ENCODE measurements around the gene JAKMIP3. TPM values are rescaled to one million over a fixed set of nuclear protein-coding genes. Genes with fewer than 3 reads are reported as not detected.

JAKMIP3 gene
- total and polyA plus RNA-seq, 9 of the 15 experiments (the other 6 are each of a cell fraction or from before 2014, with no cell fraction given): 0.04 TPM; not detected in 8

DNA sequence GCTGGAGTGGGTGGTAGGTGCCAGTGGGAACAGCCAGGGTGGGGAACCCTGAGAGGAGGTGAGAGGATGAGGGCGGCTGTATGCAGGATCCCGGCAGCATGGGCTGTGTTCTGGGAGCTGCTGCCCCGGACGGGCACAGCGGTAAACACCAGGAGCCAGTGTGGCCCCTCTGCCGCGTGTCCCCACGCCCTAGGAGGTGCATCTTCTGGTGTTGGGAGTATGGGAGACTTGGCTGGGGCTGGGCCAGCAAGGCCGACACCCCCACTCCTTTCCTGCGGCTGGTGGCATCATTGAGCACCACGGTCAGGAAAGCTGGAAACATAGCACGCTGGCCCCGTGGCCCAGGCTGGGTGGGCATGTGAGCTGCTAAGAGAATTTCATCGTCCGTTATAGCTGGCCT lies 24.4 kb upstream of the JAKMIP3 start:
- no peak for FAIRE-seq
- Histone ChIP-seq H4K20me1 (replicated peaks; ENCODE audit: control insufficient read depth, insufficient read depth, low read length) (no peaks in the 10 kb centered on the region), H3K4me2 (ENCODE audit: insufficient read depth, low read length) (no peak overlapping the region), H3K9me1 (ENCODE audit: control insufficient read depth, insufficient read depth, low read length) (no peaks in the 10 kb centered on the region), H2AFZ (ENCODE audit: low read depth, low read length) (no peak overlapping the region), H3K36me3 (ENCODE audit: control insufficient read depth, insufficient read depth, low read length) (no peaks in the 10 kb centered on the region), H3K27me3 (ENCODE audit: control insufficient read depth in 2 of 2, insufficient read depth in 2 of 2, low read length in 2 of 2) (peaks cover 12 to 60% of the 10 kb centered on the region in 2 experiments), H3K9ac (ENCODE audit: insufficient read depth in 1 of 2, low read depth in 2 of 2, low read length in 2 of 2) (no peak overlapping the region), H3K79me2 (ENCODE audit: control insufficient read depth, insufficient read depth, low read length) (no peaks in the 10 kb centered on the region), H3K9me3 (replicated peaks; ENCODE audit: control insufficient read depth, insufficient read depth, low read depth, low read length) (no peaks in the 10 kb centered on the region), H3K4me3 (no peak overlapping the region), H3K4me1 (replicated peaks in 1 of 2; ENCODE audit: control insufficient read depth in 2 of 2, insufficient read depth in 2 of 2, low read length in 2 of 2) (peaks cover 0 to 3% of the 10 kb centered on the region in 2 experiments; a peak in 2 of 5 replicates), H3K27ac (ENCODE audit: extremely low read depth, low read depth, low read length) (no peak overlapping the region)
- in situ Hi-C loops (cut with MboI) (no loop called here), intact Hi-C loops (cut with micrococcal nuclease) (loop anchor here (10.0 kb wide), 1 partner anchor 93 kb away; no protein-coding TSS in a partner anchor)
- no peak for TF ChIP-seq TBL1XR1 (IDR thresholded peaks at IDR 0.05; ENCODE audit: low read length in 2 of 2)
- ChIA-PET POLR2A (no interaction called here), CTCF (ENCODE audit: low intra/inter-chr PET ratio) (no interaction called here)
- no peak for ATAC-seq
- BruUV-seq (replicated peaks): no TSS peak
- DNase-seq (ENCODE audit: extremely low read depth in 1 of 4, low spot score in 3 of 4): no peak
- WGBS (ENCODE audit: insufficient coverage, low coverage, missing lambda C conversion rate): under 1% methylated on average over 14 of the region's 15 CpGs

DNA sequence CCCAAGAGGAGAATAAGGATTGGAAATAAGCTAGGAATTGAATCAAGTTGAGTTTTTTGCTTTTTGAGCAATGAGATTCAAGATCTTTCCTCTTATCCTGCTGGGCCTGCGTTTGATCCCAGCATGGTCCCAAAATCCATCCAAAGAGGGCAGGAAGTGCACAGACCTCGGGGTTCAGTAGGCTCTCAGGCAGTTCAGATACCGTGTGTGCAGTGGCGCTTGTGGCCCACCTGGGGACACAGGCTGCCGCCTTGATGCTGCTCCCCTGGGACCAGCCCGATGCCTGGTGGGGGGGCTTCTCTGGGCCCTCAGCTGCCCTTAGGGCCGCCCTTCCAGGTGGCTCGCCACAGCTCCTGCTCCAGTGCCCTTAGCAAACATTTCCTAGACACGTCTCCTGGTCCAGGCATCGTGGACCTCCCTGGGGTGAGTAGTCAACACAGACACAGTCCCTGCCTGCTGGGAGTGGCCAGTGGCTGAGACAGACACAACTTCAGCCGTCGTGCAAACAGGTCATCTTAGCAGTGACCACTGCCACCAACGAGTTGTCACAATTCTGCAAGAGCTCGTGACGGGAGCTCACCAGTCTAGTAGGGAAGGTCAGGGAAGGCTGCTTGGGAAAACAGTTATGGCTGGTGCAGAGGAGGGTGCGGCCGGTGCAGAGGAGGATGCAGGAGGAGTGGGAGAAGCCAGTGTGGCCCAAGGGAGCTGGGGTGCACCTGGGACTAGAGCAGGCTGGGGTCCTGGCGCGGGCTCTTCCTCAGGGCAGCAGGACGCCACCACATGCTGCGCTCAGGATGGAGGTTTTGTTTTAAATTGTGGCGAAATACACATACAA lies 21.7 kb upstream of the JAKMIP3 start:
- H3K9ac ChIP-seq (ENCODE audit: insufficient read depth in 1 of 2, low read depth in 2 of 2, low read length in 2 of 2): no peak overlapping the region
- no peak for DNase-seq (ENCODE audit: extremely low read depth in 1 of 4, low spot score in 3 of 4)
- no peaks in the 10 kb centered on the region for H3K9me3 ChIP-seq (replicated peaks; ENCODE audit: control insufficient read depth, insufficient read depth, low read depth, low read length)
- BruUV-seq (replicated peaks): no TSS peak
- FAIRE-seq: no peak
- intact Hi-C loops (cut with micrococcal nuclease): loop anchor here (10.0 kb wide), 1 partner anchor 91 kb away; no protein-coding TSS in a partner anchor
- H2AFZ ChIP-seq (ENCODE audit: low read depth, low read length): no peak overlapping the region
- H3K4me2 ChIP-seq (ENCODE audit: insufficient read depth, low read length): no peak overlapping the region
- in situ Hi-C loops (cut with MboI): no loop called here
- no peak for ATAC-seq
- CTCF ChIA-PET (ENCODE audit: low intra/inter-chr PET ratio): no interaction called here
- no peak overlapping the region for H3K27ac ChIP-seq (ENCODE audit: extremely low read depth, low read depth, low read length)
- POLR2A ChIA-PET: no interaction called here
- H3K9me1 ChIP-seq (ENCODE audit: control insufficient read depth, insufficient read depth, low read length): no peaks in the 10 kb centered on the region
- H3K79me2 ChIP-seq (ENCODE audit: control insufficient read depth, insufficient read depth, low read length): no peaks in the 10 kb centered on the region
- no peaks in the 10 kb centered on the region; a peak in 1 of 5 replicates for H3K4me1 ChIP-seq (replicated peaks in 1 of 2; ENCODE audit: control insufficient read depth in 2 of 2, insufficient read depth in 2 of 2, low read length in 2 of 2)
- WGBS (ENCODE audit: insufficient coverage, low coverage, missing lambda C conversion rate): 1% methylated on average over 22 of the region's 22 CpGs
- H3K27me3 ChIP-seq (ENCODE audit: control insufficient read depth in 2 of 2, insufficient read depth in 2 of 2, low read length in 2 of 2): peaks cover 5 to 54% of the 10 kb centered on the region in 2 experiments
- H3K36me3 ChIP-seq (ENCODE audit: control insufficient read depth, insufficient read depth, low read length): no peaks in the 10 kb centered on the region
- H4K20me1 ChIP-seq (replicated peaks; ENCODE audit: control insufficient read depth, insufficient read depth, low read length): no peaks in the 10 kb centered on the region
- H3K4me3 ChIP-seq: no peak overlapping the region
- no peak for TF ChIP-seq ZNF140 (CRISPR knock-in tag; IDR thresholded peaks at IDR 0.05)
- no peak for TF ChIP-seq KDM1A (IDR thresholded peaks at IDR 0.05)
- TF ChIP-seq PHF21A (IDR thresholded peaks at IDR 0.05; ENCODE audit: borderline replicate concordance, low read depth): no peak
- no peak for TF ChIP-seq HMGN3 (IDR thresholded peaks at IDR 0.05; ENCODE audit: borderline replicate concordance, extremely low read depth, insufficient read length, low read depth, low read length)
- TF ChIP-seq KAT7 (CRISPR knock-in tag; IDR thresholded peaks at IDR 0.05; ENCODE audit: borderline replicate concordance): no peak
- no peak for TF ChIP-seq TRIM28 (IDR thresholded peaks at IDR 0.05)
- TF ChIP-seq ZNF668 (CRISPR knock-in tag; IDR thresholded peaks at IDR 0.05): no peak
- TF ChIP-seq BCL6 (CRISPR knock-in tag; IDR thresholded peaks at IDR 0.05): no peak
- TF ChIP-seq, protein P1, sequence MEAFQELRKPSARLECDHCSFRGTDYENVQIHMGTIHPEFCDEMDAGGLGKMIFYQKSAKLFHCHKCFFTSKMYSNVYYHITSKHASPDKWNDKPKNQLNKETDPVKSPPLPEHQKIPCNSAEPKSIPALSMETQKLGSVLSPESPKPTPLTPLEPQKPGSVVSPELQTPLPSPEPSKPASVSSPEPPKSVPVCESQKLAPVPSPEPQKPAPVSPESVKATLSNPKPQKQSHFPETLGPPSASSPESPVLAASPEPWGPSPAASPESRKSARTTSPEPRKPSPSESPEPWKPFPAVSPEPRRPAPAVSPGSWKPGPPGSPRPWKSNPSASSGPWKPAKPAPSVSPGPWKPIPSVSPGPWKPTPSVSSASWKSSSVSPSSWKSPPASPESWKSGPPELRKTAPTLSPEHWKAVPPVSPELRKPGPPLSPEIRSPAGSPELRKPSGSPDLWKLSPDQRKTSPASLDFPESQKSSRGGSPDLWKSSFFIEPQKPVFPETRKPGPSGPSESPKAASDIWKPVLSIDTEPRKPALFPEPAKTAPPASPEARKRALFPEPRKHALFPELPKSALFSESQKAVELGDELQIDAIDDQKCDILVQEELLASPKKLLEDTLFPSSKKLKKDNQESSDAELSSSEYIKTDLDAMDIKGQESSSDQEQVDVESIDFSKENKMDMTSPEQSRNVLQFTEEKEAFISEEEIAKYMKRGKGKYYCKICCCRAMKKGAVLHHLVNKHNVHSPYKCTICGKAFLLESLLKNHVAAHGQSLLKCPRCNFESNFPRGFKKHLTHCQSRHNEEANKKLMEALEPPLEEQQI (IDR thresholded peaks at IDR 0.05): no peak

All from K562 (cell line).